ENCODE results near the gene MAML3.

The MAML3 gene

GRCh38 chr4:140020457-140021361 is 133.3 kb downstream of the MAML3 start:
- no peaks in the 10 kb centered on the region for H3K27me3 ChIP-seq (ENCODE audit: insufficient read depth, poor library complexity, severe bottlenecking)
- H3K9me3 ChIP-seq (ENCODE audit: severe bottlenecking), result no peaks in the 10 kb centered on the region
- no peak for TF ChIP-seq CTCF (IDR thresholded peaks at IDR 0.05; ENCODE audit: poor library complexity, severe bottlenecking)
- no peak overlapping the region for H3K27ac ChIP-seq (ENCODE audit: poor library complexity, severe bottlenecking)
- ATAC-seq (ENCODE audit: low read depth) (no peak), DNase-seq (ENCODE audit: low spot score) (no peak)
- no peak overlapping the region for H3K4me3 ChIP-seq (ENCODE audit: severe bottlenecking)
- H3K36me3 ChIP-seq (ENCODE audit: low read depth), result no peaks in the 10 kb centered on the region
- H3K4me1 ChIP-seq (ENCODE audit: insufficient read depth, poor library complexity, severe bottlenecking), result no peaks in the 10 kb centered on the region

DNA sequence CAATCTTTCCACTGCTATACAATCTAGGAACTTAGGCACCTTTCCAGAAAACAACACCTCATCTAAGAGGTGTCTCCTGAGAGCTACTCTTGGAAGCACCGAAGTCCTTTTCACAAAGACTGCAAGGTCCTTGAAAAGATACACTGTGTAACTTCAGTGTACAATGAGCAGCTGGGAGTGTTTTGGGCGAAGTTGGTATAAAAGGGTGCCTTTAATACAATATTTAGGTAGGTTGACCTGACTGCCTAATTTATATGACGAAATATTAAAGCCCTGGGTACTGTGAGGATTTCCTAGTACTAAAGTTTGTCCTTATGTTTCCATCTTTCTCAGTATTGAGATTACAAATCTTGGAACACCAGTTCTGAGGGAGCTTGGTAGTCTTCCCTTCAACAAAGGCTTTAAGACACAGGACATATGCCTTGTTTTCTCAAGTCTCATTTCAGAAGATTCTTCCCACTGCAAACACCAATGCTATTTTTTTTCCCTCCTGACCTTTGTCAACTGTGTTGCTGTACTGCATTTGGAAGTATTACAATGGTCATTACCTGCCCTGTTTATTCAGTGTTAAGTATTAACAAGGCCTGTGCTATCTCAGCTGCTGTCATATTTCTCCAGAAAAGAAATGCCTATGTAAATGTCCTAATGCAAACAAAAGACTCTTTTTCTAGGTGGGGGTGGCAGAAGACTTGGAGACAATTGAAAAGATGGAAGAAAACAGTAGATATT is 134.2 kb downstream of the MAML3 start:
- ATAC-seq (ENCODE audit: low read depth) (no peak), DNase-seq (ENCODE audit: low spot score) (no peak)
- no peaks in the 10 kb centered on the region for H3K9me3 ChIP-seq (ENCODE audit: severe bottlenecking)
- no peaks in the 10 kb centered on the region for H3K4me1 ChIP-seq (ENCODE audit: insufficient read depth, poor library complexity, severe bottlenecking)
- no peaks in the 10 kb centered on the region for H3K36me3 ChIP-seq (ENCODE audit: low read depth)
- H3K4me3 ChIP-seq (ENCODE audit: severe bottlenecking), result no peak overlapping the region
- H3K27me3 ChIP-seq (ENCODE audit: insufficient read depth, poor library complexity, severe bottlenecking), result no peaks in the 10 kb centered on the region
- no peak for TF ChIP-seq CTCF (IDR thresholded peaks at IDR 0.05; ENCODE audit: poor library complexity, severe bottlenecking)
- no peak overlapping the region for H3K27ac ChIP-seq (ENCODE audit: poor library complexity, severe bottlenecking)

- Histone ChIP-seq H3K36me3 (ENCODE audit: low read depth) (no peaks in the 10 kb centered on the region), H3K4me3 (ENCODE audit: severe bottlenecking) (no peak overlapping the region), H3K9me3 (ENCODE audit: severe bottlenecking) (no peaks in the 10 kb centered on the region), H3K4me1 (ENCODE audit: insufficient read depth, poor library complexity, severe bottlenecking) (no peaks in the 10 kb centered on the region), H3K27me3 (ENCODE audit: insufficient read depth, poor library complexity, severe bottlenecking) (no peaks in the 10 kb centered on the region), H3K27ac (ENCODE audit: poor library complexity, severe bottlenecking) (no peak overlapping the region)
- no peak for ATAC-seq (ENCODE audit: low read depth)
- DNase-seq (ENCODE audit: low spot score), result no peak
- no peak for TF ChIP-seq CTCF (IDR thresholded peaks at IDR 0.05; ENCODE audit: poor library complexity, severe bottlenecking)
Observed at GRCh38 chr4:140018931-140019618, 134.9 kb downstream of the MAML3 start.

- Histone ChIP-seq H3K36me3 (ENCODE audit: low read depth) (no peaks in the 10 kb centered on the region), H3K9me3 (ENCODE audit: severe bottlenecking) (no peaks in the 10 kb centered on the region), H3K27ac (ENCODE audit: poor library complexity, severe bottlenecking) (no peak overlapping the region), H3K4me3 (ENCODE audit: severe bottlenecking) (no peak overlapping the region), H3K4me1 (ENCODE audit: insufficient read depth, poor library complexity, severe bottlenecking) (peaks cover 14% of the 10 kb centered on the region), H3K27me3 (ENCODE audit: insufficient read depth, poor library complexity, severe bottlenecking) (no peaks in the 10 kb centered on the region)
- ATAC-seq (ENCODE audit: low read depth), result no peak
- no peak for DNase-seq (ENCODE audit: low spot score)
- TF ChIP-seq CTCF (IDR thresholded peaks at IDR 0.05; ENCODE audit: poor library complexity, severe bottlenecking), result no peak
Observed at GRCh38 chr4:140014284-140014683, 139.7 kb downstream of the MAML3 start.

All from RWPE2 (cell line).